ENCODE results near the gene ANKRD53.

ANKRD53 gene

GRCh38 chr2:70978341-70979179 is at the start of gene ANKRD53:
Gene ANKRD53, plus strand, starts transcription at chr2:70978630. Its CDS starts 16 bp downstream, at chr2:70978646.
- no peak for TF ChIP-seq CTCF (IDR thresholded peaks at IDR 0.05; ENCODE audit: control insufficient read depth, insufficient read depth, low read depth, low read length, missing control alignments)
- H3K4me3 ChIP-seq (ENCODE audit: control insufficient read depth, low read depth, low read length) = peak within 1 kb of the TSS; percentile 55
- DNase-seq (ENCODE audit: low read depth) = no peak

GRCh38 chr2:70930371-70931329 is 47.8 kb upstream of the ANKRD53 start:
- TF ChIP-seq CTCF (IDR thresholded peaks at IDR 0.05; ENCODE audit: control insufficient read depth, insufficient read depth, low read depth, low read length, missing control alignments) = no peak
- no peak for DNase-seq (ENCODE audit: low read depth)

GRCh38 chr2:70931376-70932000 is 46.9 kb upstream of the ANKRD53 start:
- no peak overlapping the region for H3K4me3 ChIP-seq (ENCODE audit: control insufficient read depth, low read depth, low read length)
- no peak for TF ChIP-seq CTCF (IDR thresholded peaks at IDR 0.05; ENCODE audit: control insufficient read depth, insufficient read depth, low read depth, low read length, missing control alignments)
- DNase-seq (ENCODE audit: low read depth) = no peak

More at GRCh38 chr2:70930371-70931329, 47.8 kb upstream of the ANKRD53 start:
- no peak overlapping the region for H3K4me3 ChIP-seq (ENCODE audit: control insufficient read depth, low read depth, low read length)

GRCh38 chr2:70932631-70933230 is 45.7 kb upstream of the ANKRD53 start:
- no peak overlapping the region for H3K4me3 ChIP-seq (ENCODE audit: control insufficient read depth, low read depth, low read length)
- no peak for TF ChIP-seq CTCF (IDR thresholded peaks at IDR 0.05; ENCODE audit: control insufficient read depth, insufficient read depth, low read depth, low read length, missing control alignments)
- no peak for DNase-seq (ENCODE audit: low read depth)

GRCh38 chr2:70934981-70935380 is 43.4 kb upstream of the ANKRD53 start:
- H3K4me3 ChIP-seq (ENCODE audit: control insufficient read depth, low read depth, low read length) = no peak overlapping the region
- TF ChIP-seq CTCF (IDR thresholded peaks at IDR 0.05; ENCODE audit: control insufficient read depth, insufficient read depth, low read depth, low read length, missing control alignments) = no peak
- no peak for DNase-seq (ENCODE audit: low read depth)

Measured in AG09309 (cell line).